A549 (cell line): ENCODE results near the gene POLR1B. TPM values are rescaled to one million over a fixed set of nuclear protein-coding genes. Genes with fewer than 3 reads are reported as not detected.

Source experiments
- BHLHE40 ChIP-seq: IDR thresholded peaks from 2 replicates; pipeline ENCODE4 v1.6.1; 2012; ENCODE audit warnings: low read depth, low read length, inconsistent platforms
- CEBPB ChIP-seq, 2 experiments: fragments of >200 bp in 1 of 2; sonication (Bioruptor Twin) in 1 of 2; formaldehyde crosslinking in 1 of 2; IDR thresholded peaks; 2 replicates each; pipeline ENCODE4 v1.6.1; 2012 to 2016
- CHD2 ChIP-seq: fragments of 150-350 bp; IDR thresholded peaks from 2 replicates; pipeline ENCODE4 v1.6.1; 2014; ENCODE audit warnings: low read length; ENCODE audit not compliant: partially characterized antibody
- CTCF ChIP-seq: fragments of >200 bp; sonication (Bioruptor Twin); formaldehyde crosslinking; IDR thresholded peaks from 3 replicates; pipeline ENCODE4 v1.5.1; 2016
- E2F6 ChIP-seq: IDR thresholded peaks from 2 replicates; pipeline ENCODE4 v1.6.1; 2012; ENCODE audit warnings: low read depth, borderline replicate concordance
- EHF ChIP-seq: fragments of 250-450 bp; sonication (Bioruptor Pico); IDR thresholded peaks from 2 replicates; pipeline ENCODE4 v1.5.0; 2020; ENCODE audit warnings: mild to moderate bottlenecking
- EP300 ChIP-seq, 2 experiments: fragments of >200 bp; sonication (Bioruptor Twin); formaldehyde crosslinking; IDR thresholded peaks; 2 replicates in 1 of 2; 3 replicates in 1 of 2; pipeline ENCODE4 v1.6.1; 2016 to 2017
- FOSB ChIP-seq: fragments of 250-450 bp; sonication (Bioruptor Pico); IDR thresholded peaks from 2 replicates; pipeline ENCODE4 v1.5.0; 2020; ENCODE audit warnings: mild to moderate bottlenecking, moderate library complexity
- FOSL2 ChIP-seq, 2 experiments: fragments of 450-650 bp in 1 of 2; fragments of >200 bp in 1 of 2; sonication (Bioruptor Twin) in 1 of 2; formaldehyde crosslinking; IDR thresholded peaks; 2 replicates each; pipeline versions ENCODE4 v1.5.0 to v1.6.1; 2016 to 2020; ENCODE audit warnings: mild to moderate bottlenecking in 1 of 2, moderate library complexity in 1 of 2
- FOXS1 ChIP-seq: fragments of 250-450 bp; sonication (Bioruptor Pico); IDR thresholded peaks from 2 replicates; pipeline ENCODE4 v1.5.0; 2020; ENCODE audit warnings: mild to moderate bottlenecking, moderate library complexity
- HDAC2 ChIP-seq: fragments of 200-600 bp; sonication (generic); IDR thresholded peaks from 2 replicates; pipeline ENCODE4 v1.6.1; 2016
- HMGXB4 ChIP-seq: fragments of 250-450 bp; sonication (Bioruptor Pico); IDR thresholded peaks from 2 replicates; pipeline ENCODE4 v1.5.0; 2021; ENCODE audit warnings: mild to moderate bottlenecking, moderate library complexity, borderline replicate concordance
- HOXB5 ChIP-seq: fragments of 250-450 bp; sonication (Bioruptor Pico); IDR thresholded peaks from 2 replicates; pipeline ENCODE4 v1.5.0; 2020; ENCODE audit warnings: mild to moderate bottlenecking, moderate library complexity
- JUN ChIP-seq, 2 experiments: fragments of >200 bp; sonication (Bioruptor Twin); formaldehyde crosslinking; IDR thresholded peaks; 2 replicates in 1 of 2; 3 replicates in 1 of 2; pipeline ENCODE4 v1.6.1; 2016 to 2017
- KDM5A ChIP-seq: fragments of 200-600 bp; sonication (generic); IDR thresholded peaks from 2 replicates; pipeline ENCODE4 v1.6.1; 2016; ENCODE audit warnings: antibody characterized with exemption, mild to moderate bottlenecking
- MAZ ChIP-seq: fragments of 150-350 bp; IDR thresholded peaks from 2 replicates; pipeline ENCODE4 v1.6.1; 2014; ENCODE audit warnings: antibody characterized with exemption, low read depth, low read length, borderline replicate concordance
- MYC ChIP-seq: IDR thresholded peaks from 2 replicates; pipeline ENCODE4 v1.6.1; 2012; ENCODE audit warnings: mild to moderate bottlenecking, inconsistent platforms, low read length, improper control_type of control experiment, borderline replicate concordance
- NPAS2 ChIP-seq: fragments of 250-450 bp; sonication (Bioruptor Pico); IDR thresholded peaks from 2 replicates; pipeline ENCODE4 v1.8.0; 2022; ENCODE audit warnings: mild to moderate bottlenecking, moderate library complexity, borderline replicate concordance
- NR3C1 ChIP-seq: fragments of >200 bp; sonication (Bioruptor Twin); formaldehyde crosslinking; IDR thresholded peaks from 3 replicates; pipeline ENCODE4 v1.6.1; 2017
- RARB ChIP-seq: fragments of 250-450 bp; sonication (Bioruptor Pico); IDR thresholded peaks from 2 replicates; pipeline ENCODE4 v1.8.0; 2021; ENCODE audit warnings: mild to moderate bottlenecking, moderate library complexity
- RCOR1 ChIP-seq: fragments of 150-350 bp; IDR thresholded peaks from 2 replicates; pipeline ENCODE4 v1.6.1; 2014; ENCODE audit warnings: antibody characterized with exemption, low read length, low read depth
- SMC3 ChIP-seq: fragments of >200 bp; sonication (Bioruptor Twin); formaldehyde crosslinking; IDR thresholded peaks from 3 replicates; pipeline ENCODE4 v1.6.1; 2018; ENCODE audit warnings: inconsistent platforms
- USF2 ChIP-seq: fragments of 450-650 bp; IDR thresholded peaks from 2 replicates; pipeline ENCODE4 v1.6.1; 2014; ENCODE audit warnings: antibody characterized with exemption
- ZC3H11A ChIP-seq: fragments of 450-650 bp; IDR thresholded peaks from 2 replicates; pipeline ENCODE4 v1.6.1; 2014; ENCODE audit warnings: antibody characterized with exemption, mild to moderate bottlenecking
- ZNF302 ChIP-seq: fragments of 250-450 bp; sonication (Bioruptor Pico); IDR thresholded peaks from 2 replicates; pipeline ENCODE4 v1.9.0; 2021; ENCODE audit warnings: inconsistent platforms, mild to moderate bottlenecking, moderate library complexity
- polyA plus RNA-seq, 4 experiments: library from polyadenylated mRNA; depleted of rRNA in 3 of 4; stranded (reverse); fragments of >200 nt; fragmentation: RNase III in 1 of 4; extraction: RNeasy Plus Mini Kit Qiagen cat#74134 plus additional on column Dnase treatment in 1 of 4; gene quantifications; 2 replicates in 3 of 4; 3 replicates in 1 of 4; pipeline ENCODE4 v1.2.3, GENCODE V29; 2011 to 2017

Gene POLR1B
- polyA plus RNA-seq, 2 of the 4 experiments (the other 2 are of a cell fraction): 18.9 to 41.2 TPM

- TF ChIP-seq NPAS2 (no peak), SMC3 (no peak), MAZ (no peak), FOXS1 (CRISPR knock-in tag) (no peak), JUN (IDR thresholded peaks at IDR 0.05) (peak; percentile 69 to 88; a peak in 3 of 5 replicates), HDAC2 (no peak), EP300 (IDR thresholded peaks at IDR 0.05) (no peak), ZC3H11A (no peak), NR3C1 (no peak), USF2 (peak; percentile 88), ZNF302 (CRISPR knock-in tag) (no peak), HMGXB4 (CRISPR knock-in tag) (no peak), HOXB5 (CRISPR knock-in tag) (no peak), CHD2 (peak; percentile 65), CEBPB (IDR thresholded peaks at IDR 0.05) (no peak), FOSB (CRISPR knock-in tag) (no peak), FOSL2 (IDR thresholded peaks at IDR 0.05) (no peak), FOSL2 (CRISPR knock-in tag; IDR thresholded peaks at IDR 0.05) (0 out of 2 replicates have a peak, but pooled peaks have one; percentile 5), RCOR1 (no peak), MYC (peak; percentile 92; the same call in 1 of the 2 replicates), RARB (CRISPR knock-in tag) (no peak), KDM5A (no peak), CTCF (no peak), EHF (CRISPR knock-in tag) (no peak), E2F6 (peak; percentile 78), BHLHE40 (no peak)
These were observed at the start of gene POLR1B (continued) for GRCh38 chr2:112542123-112542983.
